GM12891 (cell line): ENCODE measurements around the gene ST7.

Experiments used
- PAX5 ChIP-seq: IDR thresholded peaks from 2 replicates; pipeline ENCODE4 v1.6.1; 2011; ENCODE audit warnings: low read length, moderate library complexity, mild to moderate bottlenecking; ENCODE audit not compliant: insufficient read depth, severe bottlenecking
- POLR2A ChIP-seq: IDR thresholded peaks from 2 replicates; pipeline ENCODE4 v1.6.1; 2011; ENCODE audit warnings: low read depth, low read length, control low read depth
- POLR2AphosphoS5 ChIP-seq: IDR thresholded peaks from 2 replicates; pipeline ENCODE4 v1.6.1; 2011; ENCODE audit warnings: low read depth, low read length, control low read depth
- POU2F2 ChIP-seq: IDR thresholded peaks from 2 replicates; pipeline ENCODE4 v1.6.1; 2011; ENCODE audit warnings: low read depth, mild to moderate bottlenecking, control low read depth, low read length, moderate library complexity
- SPI1 ChIP-seq: IDR thresholded peaks from 2 replicates; pipeline ENCODE4 v1.6.1; 2011; ENCODE audit warnings: low read depth, low read length, control low read depth
- TAF1 ChIP-seq: IDR thresholded peaks from 2 replicates; pipeline ENCODE4 v1.6.1; 2011; ENCODE audit warnings: low read depth, low read length, control low read depth

GRCh38 chr7:117248829-117249228 is 295.5 kb downstream of the ST7 start:
- no peak for TF ChIP-seq POLR2A
- TF ChIP-seq TAF1, result no peak
- no peak for TF ChIP-seq SPI1
- no peak for TF ChIP-seq POLR2AphosphoS5
- TF ChIP-seq PAX5, result no peak
- TF ChIP-seq POU2F2, result no peak
